ENCODE results near the gene TNFRSF17.

The TNFRSF17 gene

GRCh38 chr16:11994143-11995119 is 29.4 kb downstream of the TNFRSF17 start:
- no peak for DNase-seq
- H3K27me3 ChIP-seq (replicated peaks): no peaks in the 10 kb centered on the region
- no peak overlapping the region for H3K27ac ChIP-seq
- no peak for TF ChIP-seq CTCF (IDR thresholded peaks at IDR 0.05; ENCODE audit: low read depth, low read length, missing control alignments)
- no peak overlapping the region for H3K4me3 ChIP-seq (ENCODE audit: low read depth, low read length)
- no peaks in the 10 kb centered on the region for H3K36me3 ChIP-seq (replicated peaks)
- in situ Hi-C loops (cut with HindIII; ENCODE audit: low pct_ligation_motif_present, low sequenced_read_pairs): no loop called here

GRCh38 chr16:11996433-11997330 is 31.7 kb downstream of the TNFRSF17 start:
- no peak overlapping the region for H3K4me3 ChIP-seq (ENCODE audit: low read depth, low read length)
- H3K36me3 ChIP-seq (replicated peaks): no peaks in the 10 kb centered on the region
- DNase-seq: no peak
- H3K27ac ChIP-seq: no peak overlapping the region
- TF ChIP-seq CTCF (IDR thresholded peaks at IDR 0.05; ENCODE audit: low read depth, low read length, missing control alignments): no peak
- H3K27me3 ChIP-seq (replicated peaks): no peaks in the 10 kb centered on the region
- in situ Hi-C loops (cut with HindIII; ENCODE audit: low pct_ligation_motif_present, low sequenced_read_pairs): no loop called here

- TF ChIP-seq CTCF (IDR thresholded peaks at IDR 0.05; ENCODE audit: low read depth, low read length, missing control alignments): no peak
These were observed 35.0 kb downstream of the TNFRSF17 start for GRCh38 chr16:12000032-12000431.

GRCh38 chr16:12002447-12003006 is 37.5 kb downstream of the TNFRSF17 start:
- Histone ChIP-seq H3K36me3 (replicated peaks) (no peaks in the 10 kb centered on the region), H3K27ac (no peak overlapping the region), H3K4me3 (ENCODE audit: low read depth, low read length) (no peak overlapping the region), H3K27me3 (replicated peaks) (no peaks in the 10 kb centered on the region)
- peak; percentile 51 for DNase-seq
- TF ChIP-seq CTCF (IDR thresholded peaks at IDR 0.05; ENCODE audit: low read depth, low read length, missing control alignments): no peak
- in situ Hi-C loops (cut with HindIII; ENCODE audit: low pct_ligation_motif_present, low sequenced_read_pairs): no loop called here

More at GRCh38 chr16:12000032-12000431, 35.0 kb downstream of the TNFRSF17 start:
- no peak for DNase-seq
- Histone ChIP-seq H3K36me3 (replicated peaks) (no peaks in the 10 kb centered on the region), H3K27me3 (replicated peaks) (no peaks in the 10 kb centered on the region), H3K4me3 (ENCODE audit: low read depth, low read length) (no peak overlapping the region), H3K27ac (no peak overlapping the region)
- in situ Hi-C loops (cut with HindIII; ENCODE audit: low pct_ligation_motif_present, low sequenced_read_pairs): no loop called here

GRCh38 chr16:12006637-12007036 is 41.6 kb downstream of the TNFRSF17 start:
- no peak for DNase-seq
- Histone ChIP-seq H3K36me3 (replicated peaks) (no peaks in the 10 kb centered on the region), H3K4me3 (ENCODE audit: low read depth, low read length) (no peak overlapping the region), H3K27ac (no peak overlapping the region), H3K27me3 (replicated peaks) (no peaks in the 10 kb centered on the region)
- no peak for TF ChIP-seq CTCF (IDR thresholded peaks at IDR 0.05; ENCODE audit: low read depth, low read length, missing control alignments)
- in situ Hi-C loops (cut with HindIII; ENCODE audit: low pct_ligation_motif_present, low sequenced_read_pairs): no loop called here
